Measurements from ENCODE around the gene TJP1.
"Not testable (repeated sequence)": the region's sequence is repeated elsewhere in the genome, so short reads cannot be mapped to it uniquely, and the experiment has no call there.

The TJP1 gene

GRCh38 chr15:29822684-29823459, 604 bp upstream of the TJP1 start:
- no peak overlapping the region for H3K4me3 ChIP-seq (ENCODE audit: low read depth, low read length)
- DNase-seq (ENCODE audit: low read depth), result no peak
- no peak for TF ChIP-seq CTCF (IDR thresholded peaks at IDR 0.05; ENCODE audit: low read depth, low read length, missing control alignments)

GRCh38 chr15:29821416-29822099, 710 bp downstream of the TJP1 start:
- TF ChIP-seq CTCF (IDR thresholded peaks at IDR 0.05; ENCODE audit: low read depth, low read length, missing control alignments), result no peak
- H3K4me3 ChIP-seq (ENCODE audit: low read depth, low read length), result no peak overlapping the region
- DNase-seq (ENCODE audit: low read depth), result no peak

- TF ChIP-seq CTCF (IDR thresholded peaks at IDR 0.05; ENCODE audit: low read depth, low read length, missing control alignments), result no peak
- H3K4me3 ChIP-seq (ENCODE audit: low read depth, low read length), result no peak overlapping the region
- DNase-seq (ENCODE audit: low read depth), result no peak
Measured at GRCh38 chr15:29820394-29821154, 1.7 kb downstream of the TJP1 start.

GRCh38 chr15:29819979-29820378, 2.3 kb downstream of the TJP1 start:
- no peak for TF ChIP-seq CTCF (IDR thresholded peaks at IDR 0.05; ENCODE audit: low read depth, low read length, missing control alignments)
- no peak for DNase-seq (ENCODE audit: low read depth)
- H3K4me3 ChIP-seq (ENCODE audit: low read depth, low read length), result no peak overlapping the region

GRCh38 chr15:29818141-29818540, 4.1 kb downstream of the TJP1 start:
- no peak for DNase-seq (ENCODE audit: low read depth)

GRCh38 chr15:29817455-29817854, 4.8 kb downstream of the TJP1 start:
- not testable (repeated sequence) for DNase-seq (ENCODE audit: low read depth)

More at GRCh38 chr15:29818141-29818540, 4.1 kb downstream of the TJP1 start:
- no peak for TF ChIP-seq CTCF (IDR thresholded peaks at IDR 0.05; ENCODE audit: low read depth, low read length, missing control alignments)
- no peak overlapping the region for H3K4me3 ChIP-seq (ENCODE audit: low read depth, low read length)

GRCh38 chr15:29815000-29815710, 7.1 kb downstream of the TJP1 start:
- H3K4me3 ChIP-seq (ENCODE audit: low read depth, low read length), result no peak overlapping the region
- no peak for DNase-seq (ENCODE audit: low read depth)

More at GRCh38 chr15:29817455-29817854, 4.8 kb downstream of the TJP1 start:
- not testable (repeated sequence) for H3K4me3 ChIP-seq (ENCODE audit: low read depth, low read length)

More at GRCh38 chr15:29815000-29815710, 7.1 kb downstream of the TJP1 start:
- no peak for TF ChIP-seq CTCF (IDR thresholded peaks at IDR 0.05; ENCODE audit: low read depth, low read length, missing control alignments)
